ENCODE measurements around the gene SCRN2.

SCRN2 gene

GRCh38 chr17:47808036-47808829, 32.8 kb downstream of the SCRN2 start:
- H3K9me3 ChIP-seq (ENCODE audit: control insufficient read depth, insufficient read depth, low read depth, low read length), result no peaks in the 10 kb centered on the region
- peaks cover 7% of the 10 kb centered on the region; the same call in 1 of the 2 replicates for H3K4me1 ChIP-seq (ENCODE audit: control insufficient read depth, insufficient read depth, low read length)
- H3K4me3 ChIP-seq (ENCODE audit: low read depth, low read length), result no peak overlapping the region
- no peak overlapping the region for H3K27ac ChIP-seq (ENCODE audit: low read depth, low read length)
- no peak overlapping the region for H3K9ac ChIP-seq (ENCODE audit: low read length)
- H3K27me3 ChIP-seq (ENCODE audit: control insufficient read depth, insufficient read depth, low read length), result no peaks in the 10 kb centered on the region; the same call in 1 of the 2 replicates
- peaks cover 27% of the 10 kb centered on the region for H3K36me3 ChIP-seq (ENCODE audit: control insufficient read depth, insufficient read depth, low read length)

DNA sequence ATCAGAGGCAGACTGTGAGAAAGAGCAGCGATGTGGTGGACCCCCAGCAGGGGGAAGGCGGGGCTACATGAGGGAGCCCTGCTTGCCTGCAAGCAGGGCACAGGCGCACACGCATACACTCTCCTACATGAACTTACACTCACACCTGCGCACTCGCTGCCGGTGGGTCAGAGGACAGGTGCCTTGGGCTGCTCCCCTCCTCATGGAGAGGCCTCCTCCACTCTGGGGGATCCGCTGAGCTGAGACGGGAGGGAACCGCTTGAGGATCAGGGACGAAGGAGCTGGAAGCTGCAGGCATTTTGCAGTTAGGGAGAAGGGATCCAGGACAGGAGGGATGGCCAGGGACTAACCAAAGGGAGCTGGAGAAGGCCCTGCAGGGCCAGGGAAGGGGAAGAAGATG, 33.7 kb downstream of the SCRN2 start:
- no peaks in the 10 kb centered on the region; the same call in 1 of the 2 replicates for H3K27me3 ChIP-seq (ENCODE audit: control insufficient read depth, insufficient read depth, low read length)
- H3K9ac ChIP-seq (ENCODE audit: low read length), result no peak overlapping the region

GRCh38 chr17:47806913-47807255, 34.2 kb downstream of the SCRN2 start:
- Histone ChIP-seq H3K27me3 (ENCODE audit: control insufficient read depth, insufficient read depth, low read length) (no peaks in the 10 kb centered on the region; the same call in 1 of the 2 replicates), H3K27ac (ENCODE audit: low read depth, low read length) (no peak overlapping the region), H3K4me1 (ENCODE audit: control insufficient read depth, insufficient read depth, low read length) (peaks cover 7% of the 10 kb centered on the region; the same call in 1 of the 2 replicates), H3K4me3 (ENCODE audit: low read depth, low read length) (no peak overlapping the region), H3K9ac (ENCODE audit: low read length) (no peak overlapping the region), H3K9me3 (ENCODE audit: control insufficient read depth, insufficient read depth, low read depth, low read length) (no peaks in the 10 kb centered on the region), H3K36me3 (ENCODE audit: control insufficient read depth, insufficient read depth, low read length) (peaks cover 27% of the 10 kb centered on the region)

More for the DNA sequence above, 33.7 kb downstream of the SCRN2 start:
- Histone ChIP-seq H3K4me3 (ENCODE audit: low read depth, low read length) (no peak overlapping the region), H3K9me3 (ENCODE audit: control insufficient read depth, insufficient read depth, low read depth, low read length) (no peaks in the 10 kb centered on the region), H3K36me3 (ENCODE audit: control insufficient read depth, insufficient read depth, low read length) (peaks cover 27% of the 10 kb centered on the region), H3K4me1 (ENCODE audit: control insufficient read depth, insufficient read depth, low read length) (peaks cover 7% of the 10 kb centered on the region; the same call in 1 of the 2 replicates), H3K27ac (ENCODE audit: low read depth, low read length) (no peak overlapping the region)

- peaks cover 7% of the 10 kb centered on the region; the same call in 1 of the 2 replicates for H3K4me1 ChIP-seq (ENCODE audit: control insufficient read depth, insufficient read depth, low read length)
- H3K9ac ChIP-seq (ENCODE audit: low read length), result no peak overlapping the region
Observed at GRCh38 chr17:47806026-47806912, 34.8 kb downstream of the SCRN2 start.

DNA sequence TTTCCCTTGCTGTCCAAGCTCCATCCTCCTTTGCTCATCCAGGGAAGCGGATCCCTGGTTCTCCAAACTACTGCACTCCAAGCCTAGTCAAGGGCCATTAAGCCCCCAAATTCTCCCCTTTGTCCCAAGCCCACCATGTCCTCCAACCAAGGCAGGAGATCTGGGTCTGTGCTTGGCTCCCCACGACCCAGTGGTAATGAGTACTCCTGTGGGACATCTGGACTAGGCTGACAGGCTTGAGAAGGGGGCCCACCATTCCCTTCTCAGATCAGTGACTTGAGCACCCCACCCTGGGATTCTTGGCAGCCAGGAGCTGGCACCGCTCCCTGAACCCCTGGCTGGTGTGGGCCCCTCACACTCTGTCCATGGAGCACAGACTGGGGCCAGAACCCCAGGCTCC, 36.6 kb downstream of the SCRN2 start:
- no peaks in the 10 kb centered on the region for H3K4me1 ChIP-seq (ENCODE audit: control insufficient read depth, insufficient read depth, low read length)
- no peak overlapping the region for H3K27ac ChIP-seq (ENCODE audit: low read depth, low read length)
- no peak overlapping the region for H3K4me3 ChIP-seq (ENCODE audit: low read depth, low read length)
- no peak overlapping the region for H3K9ac ChIP-seq (ENCODE audit: low read length)
- H3K27me3 ChIP-seq (ENCODE audit: control insufficient read depth, insufficient read depth, low read length), result no peaks in the 10 kb centered on the region; the same call in 1 of the 2 replicates
- no peaks in the 10 kb centered on the region for H3K9me3 ChIP-seq (ENCODE audit: control insufficient read depth, insufficient read depth, low read depth, low read length)
- H3K36me3 ChIP-seq (ENCODE audit: control insufficient read depth, insufficient read depth, low read length), result peaks cover 25% of the 10 kb centered on the region

More at GRCh38 chr17:47806026-47806912, 34.8 kb downstream of the SCRN2 start:
- Histone ChIP-seq H3K4me3 (ENCODE audit: low read depth, low read length) (no peak overlapping the region), H3K36me3 (ENCODE audit: control insufficient read depth, insufficient read depth, low read length) (peaks cover 27% of the 10 kb centered on the region), H3K9me3 (ENCODE audit: control insufficient read depth, insufficient read depth, low read depth, low read length) (no peaks in the 10 kb centered on the region), H3K27me3 (ENCODE audit: control insufficient read depth, insufficient read depth, low read length) (no peaks in the 10 kb centered on the region; the same call in 1 of the 2 replicates), H3K27ac (ENCODE audit: low read depth, low read length) (no peak overlapping the region)

- Histone ChIP-seq H3K36me3 (ENCODE audit: control insufficient read depth, insufficient read depth, low read length) (peaks cover 18% of the 10 kb centered on the region), H3K9me3 (ENCODE audit: control insufficient read depth, insufficient read depth, low read depth, low read length) (no peaks in the 10 kb centered on the region), H3K9ac (ENCODE audit: low read length) (no peak overlapping the region), H3K27ac (ENCODE audit: low read depth, low read length) (no peak overlapping the region), H3K27me3 (ENCODE audit: control insufficient read depth, insufficient read depth, low read length) (no peaks in the 10 kb centered on the region; the same call in 1 of the 2 replicates), H3K4me3 (ENCODE audit: low read depth, low read length) (no peak overlapping the region), H3K4me1 (ENCODE audit: control insufficient read depth, insufficient read depth, low read length) (no peaks in the 10 kb centered on the region)
Observed at GRCh38 chr17:47803751-47804150, 37.3 kb downstream of the SCRN2 start.

DNA sequence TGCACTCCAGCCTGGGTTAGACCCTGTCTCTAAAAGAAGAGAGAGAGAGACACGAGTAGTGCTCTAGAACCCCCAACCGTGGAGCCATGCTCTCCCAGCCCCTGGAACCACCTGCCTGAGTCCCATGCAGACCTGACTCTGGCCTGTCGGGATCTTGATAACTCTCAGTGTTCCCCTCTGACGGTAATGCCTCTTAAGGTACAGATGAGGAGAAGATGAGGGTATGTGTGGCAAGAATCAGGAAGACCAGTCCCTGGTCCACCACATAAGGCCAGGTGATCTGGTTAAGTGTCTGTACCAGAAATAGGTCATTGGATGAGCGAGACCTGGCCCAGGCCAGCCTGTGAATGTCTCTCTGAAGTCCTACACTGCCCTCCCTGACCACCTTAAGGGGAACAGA, 37.9 kb downstream of the SCRN2 start:
- Histone ChIP-seq H3K9ac (ENCODE audit: low read length) (no peak overlapping the region), H3K4me3 (ENCODE audit: low read depth, low read length) (no peak overlapping the region), H3K9me3 (ENCODE audit: control insufficient read depth, insufficient read depth, low read depth, low read length) (no peaks in the 10 kb centered on the region), H3K36me3 (ENCODE audit: control insufficient read depth, insufficient read depth, low read length) (peaks cover 12% of the 10 kb centered on the region), H3K27ac (ENCODE audit: low read depth, low read length) (no peak overlapping the region), H3K4me1 (ENCODE audit: control insufficient read depth, insufficient read depth, low read length) (no peaks in the 10 kb centered on the region), H3K27me3 (ENCODE audit: control insufficient read depth, insufficient read depth, low read length) (no peaks in the 10 kb centered on the region; the same call in 1 of the 2 replicates)

DNA sequence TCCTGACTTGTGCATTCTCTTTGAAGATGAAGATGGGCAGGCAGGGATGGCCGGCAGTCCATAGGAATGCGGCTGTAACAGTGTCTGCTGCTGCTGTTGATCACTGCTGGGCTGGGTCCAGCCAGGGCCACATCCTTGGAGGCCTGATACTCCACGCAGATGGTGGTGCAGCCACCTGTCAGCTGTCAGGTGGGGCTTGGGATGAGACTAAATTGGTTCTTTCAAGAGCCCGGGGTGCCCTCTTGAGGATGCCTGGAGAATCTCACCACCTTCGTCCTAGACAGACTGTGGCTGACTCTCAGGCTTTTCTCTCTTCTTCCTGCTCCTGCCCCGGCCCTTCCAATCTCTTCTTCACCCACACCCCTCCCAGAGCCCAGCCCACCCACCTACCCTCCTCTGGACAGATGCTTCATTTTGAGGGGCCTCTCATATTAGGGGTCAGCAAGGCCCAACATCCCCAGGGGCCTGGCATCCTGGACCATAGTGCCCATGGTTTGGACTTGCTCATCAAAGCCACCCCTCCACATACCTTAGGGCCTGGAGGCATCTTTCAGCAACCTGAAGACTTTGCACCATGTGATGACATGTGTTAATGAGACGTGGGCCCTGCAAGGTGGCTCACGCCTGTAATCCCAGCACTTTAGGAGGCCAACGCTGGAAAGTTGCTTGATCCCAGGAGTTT, 38.6 kb downstream of the SCRN2 start:
- H3K4me1 ChIP-seq (ENCODE audit: control insufficient read depth, insufficient read depth, low read length), result no peaks in the 10 kb centered on the region

GRCh38 chr17:47801906-47802305, 39.2 kb downstream of the SCRN2 start:
- Histone ChIP-seq H3K4me1 (ENCODE audit: control insufficient read depth, insufficient read depth, low read length) (no peaks in the 10 kb centered on the region), H3K36me3 (ENCODE audit: control insufficient read depth, insufficient read depth, low read length) (peaks cover 3% of the 10 kb centered on the region; the same call in 1 of the 2 replicates), H3K27me3 (ENCODE audit: control insufficient read depth, insufficient read depth, low read length) (no peaks in the 10 kb centered on the region; the same call in 1 of the 2 replicates), H3K4me3 (ENCODE audit: low read depth, low read length) (no peak overlapping the region), H3K9me3 (ENCODE audit: control insufficient read depth, insufficient read depth, low read depth, low read length) (no peaks in the 10 kb centered on the region), H3K9ac (ENCODE audit: low read length) (no peak overlapping the region), H3K27ac (ENCODE audit: low read depth, low read length) (no peak overlapping the region)

More for the DNA sequence above, 38.6 kb downstream of the SCRN2 start:
- Histone ChIP-seq H3K27me3 (ENCODE audit: control insufficient read depth, insufficient read depth, low read length) (no peaks in the 10 kb centered on the region; the same call in 1 of the 2 replicates), H3K9me3 (ENCODE audit: control insufficient read depth, insufficient read depth, low read depth, low read length) (no peaks in the 10 kb centered on the region), H3K27ac (ENCODE audit: low read depth, low read length) (no peak overlapping the region), H3K36me3 (ENCODE audit: control insufficient read depth, insufficient read depth, low read length) (peaks cover 5% of the 10 kb centered on the region), H3K4me3 (ENCODE audit: low read depth, low read length) (no peak overlapping the region), H3K9ac (ENCODE audit: low read length) (no peak overlapping the region)

- Histone ChIP-seq H3K27ac (ENCODE audit: low read depth, low read length) (no peak overlapping the region), H3K4me3 (ENCODE audit: low read depth, low read length) (no peak overlapping the region), H3K27me3 (ENCODE audit: control insufficient read depth, insufficient read depth, low read length) (no peaks in the 10 kb centered on the region; the same call in 1 of the 2 replicates), H3K9me3 (ENCODE audit: control insufficient read depth, insufficient read depth, low read depth, low read length) (no peaks in the 10 kb centered on the region), H3K36me3 (ENCODE audit: control insufficient read depth, insufficient read depth, low read length) (no peaks in the 10 kb centered on the region), H3K9ac (ENCODE audit: low read length) (no peak overlapping the region), H3K4me1 (ENCODE audit: control insufficient read depth, insufficient read depth, low read length) (no peaks in the 10 kb centered on the region)
Observed at GRCh38 chr17:47801176-47801765, 39.8 kb downstream of the SCRN2 start.
